GM19193 (cell line): ENCODE data around the gene MGST2.

Experiments
- POLR2A ChIP-seq: IDR thresholded peaks from 4 replicates; pipeline ENCODE4 v1.6.1; 2011; ENCODE audit not compliant: insufficient read depth, insufficient read length; ENCODE audit errors: extremely low read depth

The MGST2 gene

DNA sequence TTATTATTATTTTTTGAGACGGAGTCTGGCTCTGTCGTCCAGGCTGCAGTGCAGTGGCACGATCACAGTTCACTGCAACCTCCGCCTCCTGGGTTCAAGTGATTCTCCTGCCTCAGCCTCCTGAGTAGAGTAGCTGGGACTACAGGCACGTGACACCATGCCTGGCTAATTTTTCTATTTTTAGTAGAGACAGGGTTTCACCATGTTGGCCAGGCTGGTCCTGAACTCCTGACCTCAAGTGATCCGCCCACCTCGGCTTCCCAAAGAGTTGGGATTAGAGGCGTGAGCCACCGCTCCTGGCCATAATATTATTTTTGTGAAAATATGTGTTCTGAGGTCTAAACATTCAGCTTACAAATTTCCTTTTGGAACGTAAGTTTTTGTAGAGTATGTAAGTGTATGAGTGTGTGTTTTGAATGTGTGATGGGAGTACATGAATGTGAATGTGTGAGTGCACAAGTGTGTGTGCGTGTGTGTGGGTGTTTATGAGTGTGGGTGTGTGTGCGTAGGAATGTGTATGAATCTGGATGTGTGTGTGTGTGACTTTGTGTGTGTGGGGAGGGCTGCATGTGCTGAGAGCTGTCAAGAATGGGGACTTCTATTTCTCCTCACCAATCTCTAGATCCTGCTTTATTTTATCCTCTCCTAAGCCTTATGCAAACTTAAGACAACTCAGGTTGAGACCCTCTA lies 5.7 kb upstream of the MGST2 start:
- no peak for TF ChIP-seq POLR2A

DNA sequence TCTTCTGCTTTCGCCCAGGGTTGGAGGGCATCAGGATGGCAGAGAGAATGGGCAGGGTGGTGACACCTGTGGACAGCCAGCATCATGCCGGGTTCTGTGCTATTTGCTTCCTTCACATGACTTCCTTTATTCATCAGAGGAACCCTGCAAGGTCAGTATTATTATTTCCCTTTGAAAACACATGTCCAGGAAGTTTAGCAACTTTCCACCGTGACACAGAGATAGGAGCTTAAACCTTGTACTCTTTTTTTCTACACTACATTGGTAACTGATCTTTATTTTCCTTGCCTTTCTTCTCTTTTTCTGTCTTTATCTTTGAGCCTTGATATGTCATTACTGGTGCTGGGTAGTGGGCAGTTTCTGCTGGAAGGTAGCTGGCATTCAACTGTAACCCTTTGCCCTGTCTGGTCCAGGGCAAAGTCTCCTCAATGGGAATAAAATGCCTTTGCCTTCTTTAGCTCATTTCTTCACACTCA lies 5.0 kb upstream of the MGST2 start:
- no peak for TF ChIP-seq POLR2A

GRCh38 chr4:139663561-139664138 lies 2.0 kb upstream of the MGST2 start:
- TF ChIP-seq POLR2A: no peak

DNA sequence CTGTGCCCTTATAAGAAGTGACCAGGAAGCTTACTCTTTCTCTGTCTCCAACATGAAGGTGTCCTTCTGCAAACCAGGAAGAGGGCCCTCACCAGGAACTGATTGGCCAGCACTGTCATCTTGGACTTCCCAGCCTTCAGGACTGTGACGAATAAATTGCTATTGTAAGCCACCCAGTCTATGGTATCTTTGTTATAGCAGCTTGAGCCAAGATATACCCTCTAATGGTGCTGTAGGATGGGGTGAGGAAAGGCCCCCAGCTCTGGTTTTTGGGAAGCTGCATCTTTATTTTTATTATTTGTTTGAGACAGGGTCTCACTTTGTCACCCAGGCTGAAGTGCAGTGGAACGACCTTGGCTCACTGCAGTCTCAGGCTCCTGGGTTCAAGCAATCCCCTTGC lies 1.2 kb upstream of the MGST2 start:
- TF ChIP-seq POLR2A: no peak

DNA sequence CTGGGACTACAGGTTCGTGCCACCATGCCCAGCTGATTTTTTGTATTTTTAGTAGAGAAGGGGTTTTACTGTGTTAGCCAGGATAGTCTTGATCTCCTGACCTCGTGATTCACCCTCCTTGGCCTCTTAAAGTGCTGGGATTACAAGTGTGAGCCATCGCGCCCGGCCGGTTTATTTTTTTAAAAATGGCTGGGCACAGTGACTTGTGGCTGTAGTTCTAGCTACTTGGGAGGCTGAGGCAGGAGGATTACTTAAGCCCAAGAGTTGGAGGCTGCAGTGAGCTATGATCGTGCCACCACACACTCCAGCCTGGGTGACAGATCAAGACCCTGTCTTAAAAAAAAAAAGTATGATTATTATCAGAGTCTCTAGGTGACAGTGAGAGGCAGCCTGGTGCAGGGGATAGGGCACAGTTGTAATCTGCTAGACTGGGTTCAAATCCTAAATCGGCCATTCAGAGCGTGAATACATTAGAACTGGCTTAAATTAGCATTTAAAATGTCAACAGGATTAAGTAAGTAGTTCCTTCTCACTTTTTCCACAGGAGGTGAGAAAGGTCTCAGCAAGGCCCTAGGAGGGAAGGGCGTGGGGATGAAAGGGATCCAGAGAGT lies 435 bp upstream of the MGST2 start:
- TF ChIP-seq POLR2A: no peak

GRCh38 chr4:139666735-139667281 lies 1.2 kb downstream of the MGST2 start:
- TF ChIP-seq POLR2A: no peak

GRCh38 chr4:139668036-139668435 lies 2.4 kb downstream of the MGST2 start:
- TF ChIP-seq POLR2A: no peak

DNA sequence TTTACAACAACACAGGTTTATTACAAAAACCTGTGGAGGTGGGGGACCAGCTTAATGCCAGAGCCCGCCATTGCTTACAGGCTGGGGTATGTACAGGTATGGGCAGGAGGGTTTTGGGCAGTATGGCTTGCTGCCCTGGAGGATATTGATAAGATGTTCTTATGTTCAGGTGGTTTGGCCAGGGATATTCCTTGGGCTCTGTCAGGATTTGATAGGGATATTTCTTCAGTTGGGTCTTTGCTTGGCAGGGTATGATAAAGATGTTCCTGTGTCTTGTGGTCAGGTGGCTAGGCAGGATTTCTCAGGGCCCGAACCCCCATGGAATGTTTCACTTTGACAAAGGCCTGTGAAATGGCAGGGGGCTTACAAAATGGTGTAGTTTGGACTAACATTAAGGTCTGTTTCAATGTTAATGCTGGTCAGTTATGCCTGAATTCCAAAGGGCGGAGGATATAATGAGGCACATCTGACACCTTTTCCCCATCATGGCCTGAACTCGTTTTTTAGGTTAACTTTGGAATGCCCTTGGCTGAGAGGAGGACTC lies 3.1 kb downstream of the MGST2 start:
- TF ChIP-seq POLR2A: no peak

DNA sequence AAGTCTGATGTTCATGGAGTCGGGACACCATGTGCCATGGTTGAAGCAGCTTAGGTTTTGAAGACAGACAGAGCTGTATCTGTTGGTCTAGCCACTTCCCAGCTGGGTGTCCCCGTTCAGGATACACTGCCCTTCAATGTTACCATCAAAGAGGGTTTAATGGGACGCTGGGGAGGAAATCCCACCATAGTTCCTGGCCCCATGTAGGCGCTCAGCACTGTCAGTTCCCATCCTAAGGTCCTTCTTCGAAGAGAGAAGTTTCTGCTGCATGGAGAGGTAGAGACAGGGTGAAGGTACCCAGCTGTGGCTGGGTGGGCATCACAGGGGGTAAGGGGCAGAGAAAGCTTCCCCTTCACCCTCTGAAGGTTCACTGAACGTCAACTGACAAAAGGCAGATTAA lies 3.7 kb downstream of the MGST2 start:
- no peak for TF ChIP-seq POLR2A

DNA sequence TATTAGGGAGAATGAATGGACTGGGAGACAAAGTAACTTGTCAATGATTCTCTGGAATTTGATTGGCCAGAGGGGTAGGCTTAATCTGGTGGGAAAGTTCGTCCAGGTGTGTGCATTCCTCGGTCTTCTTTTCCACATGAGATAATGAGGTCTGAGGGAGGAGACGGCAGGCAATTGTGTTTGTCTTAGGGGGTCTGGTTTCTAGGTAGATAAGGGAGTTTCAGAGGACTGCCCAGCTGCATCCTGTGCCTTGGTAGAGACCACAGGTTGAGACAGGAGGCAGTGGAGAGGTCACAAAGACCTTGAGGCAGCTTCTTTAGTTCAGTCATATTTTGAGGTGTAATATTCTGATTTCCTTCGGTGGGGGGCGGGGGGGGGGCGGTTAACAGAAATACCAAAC lies 4.3 kb downstream of the MGST2 start:
- no peak for TF ChIP-seq POLR2A

DNA sequence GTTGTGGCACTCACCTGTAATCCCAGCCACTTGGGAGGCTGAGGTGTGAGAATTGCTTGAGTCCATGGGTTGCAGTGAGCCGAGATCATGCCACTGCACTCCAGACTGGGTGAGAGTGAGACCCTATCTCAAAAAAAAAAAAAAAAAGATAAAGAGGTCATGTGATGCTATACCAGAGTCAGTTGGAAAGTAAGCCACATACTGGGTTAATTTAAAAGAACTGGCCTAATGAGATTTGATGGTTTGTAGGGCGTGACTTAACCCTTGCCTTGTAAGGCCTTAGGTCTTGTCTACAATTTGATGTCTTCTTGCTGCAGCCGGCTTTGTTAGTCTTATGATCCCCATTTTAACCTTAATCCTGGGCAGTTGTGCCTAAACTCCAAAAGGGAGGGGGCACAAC lies 5.2 kb downstream of the MGST2 start:
- TF ChIP-seq POLR2A: no peak

- TF ChIP-seq POLR2A: no peak
These were observed 6.6 kb downstream of the MGST2 start for GRCh38 chr4:139672215-139672614.

DNA sequence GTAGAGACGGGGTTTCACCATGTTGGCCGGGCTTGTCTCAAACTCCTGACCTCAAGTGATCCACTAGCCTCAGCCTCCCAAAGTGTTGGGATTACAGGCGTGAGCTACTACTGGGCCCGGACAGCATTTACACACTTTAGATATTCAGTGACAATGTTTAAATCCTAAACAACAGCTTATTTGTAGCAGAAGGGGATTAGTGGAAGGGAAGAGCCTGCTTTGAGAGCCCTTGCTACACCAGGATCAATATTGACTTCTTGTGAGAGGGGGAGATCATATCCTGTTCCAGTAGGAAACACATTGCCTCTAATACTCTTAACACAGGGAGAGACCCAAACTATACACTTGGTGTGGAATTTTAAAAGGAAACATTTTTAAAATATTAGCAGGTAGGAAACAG lies 7.1 kb downstream of the MGST2 start:
- TF ChIP-seq POLR2A: no peak

DNA sequence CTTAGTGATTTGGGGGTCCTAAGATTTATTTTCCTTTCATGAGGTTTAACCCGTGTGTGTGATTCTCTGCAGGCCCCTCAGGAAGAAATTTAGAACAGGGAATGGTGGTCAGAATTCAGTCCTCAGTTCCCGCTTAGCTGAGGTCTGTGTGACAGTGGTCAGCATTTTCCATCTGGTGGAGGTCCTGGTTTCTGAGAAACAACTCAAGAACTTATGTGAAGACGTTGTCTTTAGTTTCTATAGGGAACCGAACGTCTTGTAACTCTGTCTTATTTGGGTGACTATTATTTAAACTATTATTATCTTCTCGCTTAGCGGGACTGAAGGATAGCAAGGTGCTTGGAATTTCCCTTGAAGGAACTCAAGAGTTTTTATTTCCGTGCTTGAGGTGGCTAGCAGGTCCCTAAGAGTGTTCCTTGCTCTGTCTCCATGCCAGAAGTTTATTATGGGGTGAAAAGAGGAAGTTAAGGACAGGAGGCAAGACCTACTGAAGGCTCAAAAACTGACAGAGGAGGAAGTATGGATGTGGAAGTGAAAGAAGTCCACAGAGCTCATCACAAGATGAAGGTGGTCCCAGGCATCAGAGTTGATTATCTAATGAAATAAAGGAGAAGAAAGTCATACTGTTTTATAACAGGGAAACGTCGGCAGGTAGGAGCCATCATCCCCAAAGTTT lies 9.4 kb downstream of the MGST2 start:
- TF ChIP-seq POLR2A: no peak

- no peak for TF ChIP-seq POLR2A
These were observed 10.0 kb downstream of the MGST2 start for GRCh38 chr4:139675651-139676050.
